Right lobe of liver (tissue), 6 donors: ENCODE measurements around the gene NCOA1. TPM values are rescaled to one million over a fixed set of nuclear protein-coding genes. Genes with fewer than 3 reads are reported as not detected.
"Not testable (repeated sequence)": the region's sequence is repeated elsewhere in the genome, so short reads cannot be mapped to it uniquely, and the experiment has no call there.

Experiments
- ATAC-seq, 4 donors: fragments of 200-7000 bp; cut with Tn5 transposase; one replicate each; pipeline ENCODE4 v1.9.1; 2020; ENCODE audit warnings: mild to moderate bottlenecking in 4 of 4, moderate library complexity in 4 of 4
- DNase-seq, 3 donors: peaks; one replicate each; pipeline ENCODE4 v3.0.0-alpha.2; 2020
- H3K27ac ChIP-seq, 3 donors: fragments of 200-600 bp; one replicate each; pipeline ENCODE4 v1.8.0; 2022
- H3K27me3 ChIP-seq, 2 donors: fragments of 200-600 bp; one replicate each; pipeline ENCODE4 v1.8.0; 2022
- H3K36me3 ChIP-seq, 4 donors: fragments of 200-600 bp; sonication (generic) in 1 of 4; one replicate each; pipeline versions ENCODE4 v1.5.1 to v1.8.0; 2017 to 2022; ENCODE audit warnings: control low read depth in 1 of 4
- H3K4me1 ChIP-seq, 4 donors: fragments of 200-600 bp; sonication (generic) in 1 of 4; one replicate each; pipeline versions ENCODE4 v1.5.1 to v1.8.0; 2017 to 2022; ENCODE audit warnings: control low read depth in 1 of 4
- H3K4me3 ChIP-seq, 3 donors: fragments of 200-600 bp; one replicate each; pipeline ENCODE4 v1.8.0; 2022
- H3K9me3 ChIP-seq, 4 donors: fragments of 200-600 bp; sonication (generic) in 1 of 4; one replicate each; pipeline versions ENCODE4 v1.5.1 to v1.8.0; 2017 to 2022; ENCODE audit warnings: control low read depth in 1 of 4
- CTCF ChIP-seq, 4 donors: fragments of 200-600 bp in 3 of 4; fragments of 450-650 bp in 1 of 4; IDR thresholded peaks; one replicate each; pipeline versions ENCODE4 v1.5.1 to v1.8.0; 2016 to 2022; ENCODE audit warnings: antibody characterized with exemption in 4 of 4, mild to moderate bottlenecking in 2 of 4
- POLR2A ChIP-seq: fragments of 450-650 bp; IDR thresholded peaks from one replicate; pipeline ENCODE4 v1.6.1; 2017; ENCODE audit warnings: antibody characterized with exemption, mild to moderate bottlenecking
- WGBS: methylation state at CpG from one replicate; pipeline ENCODE4 v1.1.6; 2018; ENCODE audit warnings: low coverage, low lambda C conversion rate; ENCODE audit not compliant: insufficient coverage; ENCODE audit errors: missing lambda C conversion rate; 5-methylcytosine and 5-hydroxymethylcytosine counted together
- intact Hi-C, 2 donors: fragments of 100-400 bp; cut with DNase I; formaldehyde crosslinking; loops; one replicate each; pipeline versions ENCODE4 v1.11.2 to v1.14.1; 2022
- total RNA-seq, 6 experiments: library from RNA; depleted of rRNA in 2 of 6; stranded (reverse); fragments of >200 nt in 2 of 6; fragmentation: NEBNext Ultra II Directional in 3 of 6; extraction: Animal tissue kit (Norgen Biotek cat#: 25700) in 3 of 6; gene quantifications; one replicate each; pipeline versions ENCODE4 v1.1.0 to v1.2.4, GENCODE V29; 2016 to 2023
- donor health status: DM: no; HTN: yes; CAD: no.
- donor health status: DM: no; HTN: no; CAD: no.
- donor health status: DM: no; HTN: no; CAD: no.
- donor health status: DM: no; HTN: yes; CAD: no.
- donor health status: DM: no; HTN: yes; CAD: no.

NCOA1 gene
- total RNA-seq, 6 experiments from 2014 or later = 13.5 to 18.9 (median 16.4) TPM

- no peak for ATAC-seq
Observed at GRCh38 chr2:24676493-24676892, 185.4 kb downstream of the NCOA1 start.

GRCh38 chr2:24678066-24678465, 187.0 kb downstream of the NCOA1 start:
- H3K4me1 ChIP-seq, H3K36me3 ChIP-seq, H3K9me3 ChIP-seq, intact Hi-C loops, ATAC-seq, H3K4me3 ChIP-seq, H3K27ac ChIP-seq, DNase-seq, H3K27me3 ChIP-seq: not testable (repeated sequence)

More at GRCh38 chr2:24676493-24676892, 185.4 kb downstream of the NCOA1 start:
- no peak for TF ChIP-seq CTCF (IDR thresholded peaks at IDR 0.05)
- no peak for TF ChIP-seq POLR2A
- WGBS = 98% methylated on average over 4 of the region's 4 CpGs
- H3K27ac ChIP-seq = no peak overlapping the region
- H3K36me3 ChIP-seq = no peaks in the 10 kb centered on the region
- H3K4me3 ChIP-seq = no peak overlapping the region
- intact Hi-C loops = no loop called here
- no peaks in the 10 kb centered on the region for H3K27me3 ChIP-seq
- no peak for DNase-seq
- H3K4me1 ChIP-seq = no peaks in the 10 kb centered on the region
- no peaks in the 10 kb centered on the region for H3K9me3 ChIP-seq

- WGBS = 90% methylated on average over 4 of the region's 5 CpGs
- intact Hi-C loops = no loop called here
- DNase-seq (no peak), ATAC-seq (no peak)
- H3K4me3 ChIP-seq = no peak overlapping the region
- H3K27me3 ChIP-seq = no peaks in the 10 kb centered on the region
- H3K9me3 ChIP-seq = no peaks in the 10 kb centered on the region
- no peaks in the 10 kb centered on the region for H3K4me1 ChIP-seq
- no peaks in the 10 kb centered on the region for H3K36me3 ChIP-seq
- TF ChIP-seq POLR2A (no peak), CTCF (IDR thresholded peaks at IDR 0.05) (no peak)
- H3K27ac ChIP-seq = no peak overlapping the region
Observed at GRCh38 chr2:24680196-24680595, 189.1 kb downstream of the NCOA1 start.

- Histone ChIP-seq H3K27me3 (no peaks in the 10 kb centered on the region), H3K9me3 (no peaks in the 10 kb centered on the region), H3K4me3 (no peak overlapping the region), H3K27ac (no peak overlapping the region), H3K4me1 (no peaks in the 10 kb centered on the region), H3K36me3 (no peaks in the 10 kb centered on the region)
- no peak for TF ChIP-seq CTCF (IDR thresholded peaks at IDR 0.05)
- no peak for TF ChIP-seq POLR2A
- no peak for DNase-seq
- intact Hi-C loops = no loop called here
- ATAC-seq = no peak
- WGBS = 78% methylated on average over 7 of the region's 7 CpGs
Observed at GRCh38 chr2:24682304-24682703, 191.2 kb downstream of the NCOA1 start.

- 91% methylated on average over 1 of the region's 1 CpG for WGBS
- DNase-seq (no peak), ATAC-seq (no peak)
- H3K27ac ChIP-seq = no peak overlapping the region
- TF ChIP-seq POLR2A (no peak), CTCF (IDR thresholded peaks at IDR 0.05) (no peak)
- H3K4me1 ChIP-seq = no peaks in the 10 kb centered on the region
- H3K4me3 ChIP-seq = no peak overlapping the region
- intact Hi-C loops = no loop called here
- no peaks in the 10 kb centered on the region for H3K27me3 ChIP-seq
- no peaks in the 10 kb centered on the region for H3K36me3 ChIP-seq
- no peaks in the 10 kb centered on the region for H3K9me3 ChIP-seq
Observed at GRCh38 chr2:24683408-24683807, 192.4 kb downstream of the NCOA1 start.
